ENCODE measurements around the gene XRCC5.

XRCC5 gene

DNA sequence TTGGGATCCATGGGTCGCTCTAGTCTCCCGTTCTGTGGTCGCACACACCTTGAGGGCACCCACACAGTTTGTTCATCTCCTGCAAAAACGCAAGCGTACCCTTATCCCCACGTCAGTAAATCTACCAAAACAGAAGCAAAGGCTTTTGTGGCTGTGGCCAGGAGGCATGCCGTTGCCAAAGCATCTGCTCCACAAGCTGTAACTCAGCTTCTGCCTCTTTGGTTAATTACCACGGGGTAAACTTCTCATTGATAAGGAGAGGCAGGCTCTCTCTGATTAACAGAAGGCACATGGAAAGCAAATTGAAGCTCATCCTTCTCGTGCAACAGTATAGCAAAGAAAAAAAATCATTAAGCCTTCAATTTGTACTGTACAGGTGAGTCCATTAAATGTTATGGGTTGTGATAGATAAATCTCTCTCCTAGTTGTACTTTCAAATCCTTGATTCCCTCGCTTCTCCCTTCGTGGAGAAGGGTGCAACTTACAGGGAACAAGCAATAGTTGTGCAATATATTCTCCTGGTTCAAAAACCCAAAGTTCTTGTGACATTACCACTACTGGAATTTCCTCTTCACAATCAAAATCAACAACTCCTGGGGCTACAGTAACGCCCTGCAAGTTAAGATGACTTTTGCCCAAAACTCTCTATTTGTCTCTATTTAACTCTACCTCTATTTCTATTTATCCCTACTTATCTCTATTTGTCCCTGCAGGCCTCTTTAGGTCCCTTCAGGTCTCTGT lies 37.9 kb upstream of the XRCC5 start:
- FAIRE-seq, result no peak
- TF ChIP-seq, protein P1, sequence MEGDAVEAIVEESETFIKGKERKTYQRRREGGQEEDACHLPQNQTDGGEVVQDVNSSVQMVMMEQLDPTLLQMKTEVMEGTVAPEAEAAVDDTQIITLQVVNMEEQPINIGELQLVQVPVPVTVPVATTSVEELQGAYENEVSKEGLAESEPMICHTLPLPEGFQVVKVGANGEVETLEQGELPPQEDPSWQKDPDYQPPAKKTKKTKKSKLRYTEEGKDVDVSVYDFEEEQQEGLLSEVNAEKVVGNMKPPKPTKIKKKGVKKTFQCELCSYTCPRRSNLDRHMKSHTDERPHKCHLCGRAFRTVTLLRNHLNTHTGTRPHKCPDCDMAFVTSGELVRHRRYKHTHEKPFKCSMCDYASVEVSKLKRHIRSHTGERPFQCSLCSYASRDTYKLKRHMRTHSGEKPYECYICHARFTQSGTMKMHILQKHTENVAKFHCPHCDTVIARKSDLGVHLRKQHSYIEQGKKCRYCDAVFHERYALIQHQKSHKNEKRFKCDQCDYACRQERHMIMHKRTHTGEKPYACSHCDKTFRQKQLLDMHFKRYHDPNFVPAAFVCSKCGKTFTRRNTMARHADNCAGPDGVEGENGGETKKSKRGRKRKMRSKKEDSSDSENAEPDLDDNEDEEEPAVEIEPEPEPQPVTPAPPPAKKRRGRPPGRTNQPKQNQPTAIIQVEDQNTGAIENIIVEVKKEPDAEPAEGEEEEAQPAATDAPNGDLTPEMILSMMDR (IDR thresholded peaks at IDR 0.05; ENCODE audit: insufficient read depth, missing control alignments), result no peak
- DNase-seq (ENCODE audit: insufficient read length, low spot score), result no peak

DNA sequence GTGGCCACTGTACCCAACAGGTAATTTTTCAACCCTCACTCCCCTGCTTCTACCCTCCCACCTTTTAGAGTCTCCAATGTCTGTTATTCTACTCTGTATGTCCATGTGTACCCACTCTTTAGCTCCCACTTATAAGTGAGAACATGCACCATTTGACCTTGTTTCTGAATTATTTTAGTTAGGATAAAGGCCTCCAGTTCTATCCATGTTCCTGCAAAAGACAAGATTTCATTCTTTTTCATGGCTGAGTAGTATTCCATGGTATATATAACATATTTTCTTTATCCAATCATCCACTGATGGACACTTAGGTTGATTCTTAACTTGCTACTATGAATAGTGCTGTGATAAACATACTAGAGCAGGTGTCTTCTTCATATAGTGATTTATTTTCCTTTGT lies 36.7 kb upstream of the XRCC5 start:
- TF ChIP-seq, protein P1 (IDR thresholded peaks at IDR 0.05; ENCODE audit: insufficient read depth, missing control alignments), result no peak
- DNase-seq (ENCODE audit: insufficient read length, low spot score) (no peak), FAIRE-seq (no peak)

DNA sequence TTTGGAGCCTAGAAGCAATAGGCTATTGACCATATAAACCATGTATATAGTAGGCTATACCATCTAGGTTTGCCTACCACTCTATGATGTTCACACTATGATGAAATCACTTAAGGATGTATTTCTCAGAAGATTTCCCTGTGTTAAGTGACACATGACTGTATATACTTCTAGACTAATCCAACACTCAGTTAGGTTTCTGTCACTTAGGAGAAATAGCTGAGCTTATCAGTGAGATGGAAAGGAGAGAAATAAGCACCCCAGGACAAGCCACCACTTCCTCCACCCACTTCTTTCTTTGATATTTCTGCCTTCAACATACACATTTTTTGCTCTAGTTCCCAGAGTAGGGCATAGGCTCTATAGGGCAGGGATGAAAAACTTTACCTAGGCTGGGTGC lies 35.4 kb upstream of the XRCC5 start:
- FAIRE-seq, result no peak
- no peak for DNase-seq (ENCODE audit: insufficient read length, low spot score)
- TF ChIP-seq, protein P1 (IDR thresholded peaks at IDR 0.05; ENCODE audit: insufficient read depth, missing control alignments), result no peak

DNA sequence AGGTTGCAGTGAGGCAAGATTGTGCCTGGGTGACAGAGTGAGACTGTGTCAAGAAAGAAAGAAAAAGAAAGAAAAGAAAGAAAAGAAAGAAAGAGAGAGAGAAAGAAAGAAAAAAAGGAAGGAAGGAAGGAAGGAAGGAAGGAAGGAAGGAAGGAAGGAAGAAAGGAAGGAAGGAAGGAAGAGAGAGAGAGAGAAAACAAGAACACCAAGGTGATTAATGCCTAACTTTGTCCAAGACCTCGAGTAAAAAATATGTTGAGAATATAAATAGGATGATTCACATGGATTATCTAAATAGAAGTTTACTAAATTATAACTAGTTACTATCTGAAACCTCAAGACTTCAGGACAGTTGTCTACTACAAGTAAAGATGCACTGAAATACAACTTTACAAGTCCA lies 34.8 kb upstream of the XRCC5 start:
- TF ChIP-seq, protein P1 (IDR thresholded peaks at IDR 0.05; ENCODE audit: insufficient read depth, missing control alignments), result no peak
- no peak for FAIRE-seq
- no peak for DNase-seq (ENCODE audit: insufficient read length, low spot score)

DNA sequence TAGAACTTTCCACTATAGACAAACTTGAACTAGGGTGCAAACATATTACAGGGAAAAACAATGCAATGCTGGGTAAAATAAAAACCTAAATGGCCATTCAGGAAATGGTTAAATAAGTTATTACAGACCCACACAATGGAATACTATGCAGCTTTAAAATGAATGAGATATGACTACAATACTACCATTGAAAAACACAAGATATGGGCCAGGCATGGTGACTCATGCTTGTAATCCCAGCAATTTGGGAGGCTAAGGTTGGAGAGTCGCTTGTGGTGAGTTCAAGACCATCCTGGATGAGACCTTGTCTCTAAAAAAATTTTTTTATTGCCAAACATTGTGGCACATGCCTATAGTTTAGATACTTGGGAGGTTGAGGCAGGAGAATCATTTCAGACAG lies 34.4 kb upstream of the XRCC5 start:
- TF ChIP-seq, protein P1 (IDR thresholded peaks at IDR 0.05; ENCODE audit: insufficient read depth, missing control alignments), result no peak
- no peak for DNase-seq (ENCODE audit: insufficient read length, low spot score)
- no peak for FAIRE-seq

DNA sequence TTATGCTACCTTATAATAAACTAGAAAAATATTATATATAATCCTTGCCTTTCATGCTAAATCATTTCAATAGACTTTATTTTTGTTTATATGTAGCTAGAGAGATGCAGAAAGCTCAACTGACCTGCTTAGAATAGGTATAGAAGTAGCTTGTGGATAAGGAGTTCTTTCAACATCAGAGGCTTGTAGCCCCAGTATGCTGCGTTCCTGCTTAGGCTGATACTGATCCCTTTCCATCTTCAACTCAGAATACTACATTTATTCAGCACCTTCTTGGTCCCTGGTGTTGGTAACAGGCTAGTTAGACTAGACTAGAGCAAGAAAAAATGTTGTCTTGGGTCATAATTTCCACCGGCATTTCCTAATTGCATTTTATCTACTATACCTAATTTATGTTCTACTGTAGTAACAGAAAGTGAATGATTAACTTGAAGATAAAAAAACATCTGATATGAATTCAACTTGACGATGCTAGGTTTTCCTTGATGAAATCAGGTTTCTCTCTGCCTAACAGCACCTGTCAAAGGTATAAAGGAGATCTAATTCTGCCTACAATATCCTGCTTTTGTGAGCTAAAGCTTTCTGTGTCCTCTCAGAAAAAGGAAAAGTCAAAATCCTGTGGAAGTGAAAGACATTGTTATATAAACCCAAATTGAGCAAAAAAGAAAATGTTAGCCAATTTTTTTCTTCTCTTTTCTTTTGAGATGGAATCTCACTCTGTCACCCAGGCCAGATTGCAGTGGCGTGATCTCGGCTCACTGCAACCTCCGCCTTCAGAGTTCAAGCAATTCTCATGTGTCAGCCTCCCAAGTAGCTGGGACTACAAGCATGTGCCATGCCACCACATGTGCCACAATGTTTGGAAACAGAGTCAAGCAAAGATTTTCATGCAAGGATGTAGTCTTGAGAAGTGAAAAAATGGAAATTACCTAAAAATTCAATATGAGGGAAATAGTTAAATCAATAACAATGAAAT lies 33.4 kb upstream of the XRCC5 start:
- TF ChIP-seq, protein P1 (IDR thresholded peaks at IDR 0.05; ENCODE audit: insufficient read depth, missing control alignments), result no peak
- no peak for DNase-seq (ENCODE audit: insufficient read length, low spot score)
- FAIRE-seq, result no peak

Measured in D721Med (cell line).